HG02970 (cell line): ENCODE data around the gene SERINC1.
A peak's percentile ranks its signal among the peaks of the same experiment; 100 is the strongest.

ENCODE experiments used
- ATAC-seq: cut with Tn5 transposase; IDR thresholded peaks from one replicate; pipeline ENCODE4 v1.9.1; 2021; ENCODE audit warnings: mild to moderate bottlenecking, moderate library complexity, moderate number of reproducible peaks; ENCODE audit not compliant: unreplicated experiment, low FRiP score

SERINC1 gene

GRCh38 chr6:122438975-122439374 is 32.6 kb downstream of the SERINC1 start:
- ATAC-seq = no peak

GRCh38 chr6:122432816-122433215 is 38.8 kb downstream of the SERINC1 start:
- no peak for ATAC-seq

GRCh38 chr6:122431780-122432179 is 39.8 kb downstream of the SERINC1 start:
- ATAC-seq = no peak

GRCh38 chr6:122429323-122429722 is 42.3 kb downstream of the SERINC1 start:
- no peak for ATAC-seq

GRCh38 chr6:122428781-122429180 is 42.8 kb downstream of the SERINC1 start:
- ATAC-seq = no peak

- ATAC-seq = no peak
These were observed 45.0 kb downstream of the SERINC1 start for GRCh38 chr6:122426597-122426996.

- no peak for ATAC-seq
These were observed 47.9 kb downstream of the SERINC1 start for GRCh38 chr6:122423734-122424133.

GRCh38 chr6:122422614-122423267 is 48.9 kb downstream of the SERINC1 start:
- peak; percentile 77 for ATAC-seq

- ATAC-seq = no peak
These were observed 49.6 kb downstream of the SERINC1 start for GRCh38 chr6:122422003-122422402.

GRCh38 chr6:122416825-122417224 is 54.8 kb downstream of the SERINC1 start:
- no peak for ATAC-seq

GRCh38 chr6:122412001-122412400 is 59.6 kb downstream of the SERINC1 start:
- no peak for ATAC-seq

- ATAC-seq = no peak
These were observed 62.7 kb downstream of the SERINC1 start for GRCh38 chr6:122408702-122409458.

- no peak for ATAC-seq
These were observed 63.4 kb downstream of the SERINC1 start for GRCh38 chr6:122408240-122408639.

- no peak for ATAC-seq
These were observed 63.9 kb downstream of the SERINC1 start for GRCh38 chr6:122407712-122408111.

GRCh38 chr6:122406187-122406586 is 65.4 kb downstream of the SERINC1 start:
- ATAC-seq = no peak

- no peak for ATAC-seq
These were observed 66.2 kb downstream of the SERINC1 start for GRCh38 chr6:122405417-122405816.

- no peak for ATAC-seq
These were observed 67.2 kb downstream of the SERINC1 start for GRCh38 chr6:122404444-122404843.

- ATAC-seq = no peak
These were observed 70.5 kb downstream of the SERINC1 start for GRCh38 chr6:122401104-122401503.

GRCh38 chr6:122400462-122401089 is 71.0 kb downstream of the SERINC1 start:
- ATAC-seq = no peak

- peak; percentile 10 for ATAC-seq
These were observed 71.5 kb downstream of the SERINC1 start for GRCh38 chr6:122400121-122400450.

- peak; percentile 100 for ATAC-seq
These were observed 72.1 kb downstream of the SERINC1 start, which contains the start of gene HSF2 for GRCh38 chr6:122399348-122400120. Gene HSF2 (plus strand): TSS chr6:122399652. CDS start chr6:122399738, 86 bp downstream.
